H1 (cell line): ENCODE data around the gene ARSA. TPM values are rescaled to one million over a fixed set of nuclear protein-coding genes. Genes with fewer than 3 reads are reported as not detected.

ENCODE experiments used
- CTCF ChIA-PET: fragments of 300-600 bp; sonication (Branson Sonifier 250); formaldehyde crosslinking; loops from one replicate; lab custom pipeline; 2021; ENCODE audit not compliant: partially characterized antibody; lab: Charles Lee
- POLR2A ChIA-PET: fragments of 300-600 bp; sonication (Branson Sonifier 250); formaldehyde crosslinking; loops from one replicate; lab custom pipeline; 2021; ENCODE audit warnings: inconsistent platforms; ENCODE audit not compliant: partially characterized antibody; lab: Charles Lee
- DNase-seq, 2 experiments: peaks; one replicate each; pipeline versions ENCODE4 v3.0.0 to v3.0.0-alpha.2; 2010 to 2022; ENCODE audit warnings: low spot score in 2 of 2, low read depth in 1 of 2, mixed read lengths in 1 of 2
- FAIRE-seq: peaks from 2 replicates; lab custom pipeline; 2011; peaks lifted over from hg19 to GRCh38; lab: Jason Lieb, UNC
- H2AFZ ChIP-seq: 2 replicates; pipeline ENCODE4 v1.8.1; 2012; ENCODE audit warnings: low read length, inconsistent platforms
- H2AK5ac ChIP-seq: 2 replicates; pipeline ENCODE4 v1.6.1; 2013; ENCODE audit warnings: low read depth, low read length
- H2BK120ac ChIP-seq: replicated peaks from 2 replicates; pipeline ENCODE3; 2013; ENCODE audit warnings: low read depth, low read length, inconsistent platforms
- H2BK12ac ChIP-seq: 2 replicates; pipeline ENCODE4 v1.6.1; 2013; ENCODE audit warnings: low read depth, low read length
- H2BK15ac ChIP-seq: 2 replicates; pipeline ENCODE4 v1.6.1; 2013; ENCODE audit warnings: low read length
- H2BK20ac ChIP-seq: 2 replicates; pipeline ENCODE4 v1.6.1; 2013; ENCODE audit warnings: low read length
- H2BK5ac ChIP-seq: 2 replicates; pipeline ENCODE4 v1.6.1; 2013; ENCODE audit warnings: low read depth, low read length
- H3K14ac ChIP-seq: 2 replicates; pipeline ENCODE4 v1.6.1; 2013; ENCODE audit warnings: inconsistent platforms; ENCODE audit not compliant: insufficient read length
- H3K18ac ChIP-seq: 2 replicates; pipeline ENCODE4 v1.6.1; 2013; ENCODE audit warnings: low read length; ENCODE audit errors: extremely low read depth
- H3K23ac ChIP-seq: 2 replicates; pipeline ENCODE4 v1.6.1; 2013; ENCODE audit warnings: inconsistent platforms; ENCODE audit not compliant: insufficient read length
- H3K23me2 ChIP-seq: 2 replicates; pipeline ENCODE4 v1.6.1; 2013; ENCODE audit warnings: low read depth, low read length
- H3K27ac ChIP-seq: 2 replicates; pipeline ENCODE4 v1.6.1; 2011; ENCODE audit warnings: low read depth, low read length, inconsistent platforms
- H3K27me3 ChIP-seq, 4 experiments: replicated peaks in 1 of 4; 1 replicate in 1 of 4; 2 replicates in 3 of 4; pipeline versions ENCODE4 v1.6.1 to v1.8.1; 2011 to 2013; ENCODE audit warnings: low read length in 3 of 4, mild to moderate bottlenecking in 3 of 4, inconsistent platforms in 2 of 4, mixed read lengths in 2 of 4, moderate library complexity in 1 of 4; ENCODE audit not compliant: control insufficient read depth in 3 of 4, insufficient read depth in 3 of 4; ENCODE audit errors: extremely low read depth in 1 of 4
- H3K36me3 ChIP-seq, 4 experiments: 2 replicates each; pipeline versions ENCODE4 v1.6.1 to v1.8.1; 2011 to 2013; ENCODE audit warnings: mild to moderate bottlenecking in 4 of 4, low read length in 3 of 4, moderate library complexity in 2 of 4, control low read depth in 1 of 4, inconsistent platforms in 1 of 4; ENCODE audit not compliant: insufficient read depth in 4 of 4, control insufficient read depth in 2 of 4
- H3K4ac ChIP-seq: replicated peaks from 2 replicates; pipeline ENCODE3; 2013; ENCODE audit warnings: low read length, low read depth, mixed read lengths, inconsistent platforms; ENCODE audit not compliant: insufficient read length
- H3K4me1 ChIP-seq, 4 experiments: replicated peaks in 1 of 4; 1 replicate in 1 of 4; 2 replicates in 3 of 4; pipeline versions ENCODE4 v1.6.1 to v1.8.1; 2011 to 2013; ENCODE audit warnings: low read length in 3 of 4, inconsistent platforms in 2 of 4, mixed read lengths in 1 of 4; ENCODE audit not compliant: insufficient read depth in 4 of 4, control insufficient read depth in 3 of 4
- H3K4me2 ChIP-seq, 2 experiments: 2 replicates each; pipeline versions ENCODE4 v1.6.1 to v1.8.1; 2011 to 2013; ENCODE audit warnings: low read depth in 2 of 2, low read length in 2 of 2, control low read depth in 1 of 2, inconsistent platforms in 1 of 2, mild to moderate bottlenecking in 1 of 2; ENCODE audit not compliant: insufficient read depth in 1 of 2
- H3K4me3 ChIP-seq, 4 experiments: fragments of 200-600, 300-600 bp in 1 of 4; sonication (generic), shearing (Covaris generic), sonication (Bioruptor Twin) in 1 of 4; 2 replicates each; pipeline versions ENCODE4 v1.5.1 to v1.8.1; 2011 to 2016; ENCODE audit warnings: low read length in 4 of 4, low read depth in 3 of 4, control low read depth in 2 of 4, inconsistent platforms in 2 of 4, mild to moderate bottlenecking in 2 of 4, mixed read lengths in 1 of 4, moderate library complexity in 1 of 4; ENCODE audit not compliant: insufficient read depth in 2 of 4; ENCODE audit errors: extremely low read depth in 1 of 4
- H3K56ac ChIP-seq: replicated peaks from 2 replicates; pipeline ENCODE3; 2013; ENCODE audit warnings: low read depth, mild to moderate bottlenecking, mixed read lengths, low read length, inconsistent platforms; ENCODE audit not compliant: insufficient read length
- H3K79me1 ChIP-seq: 2 replicates; pipeline ENCODE4 v1.6.1; 2013; ENCODE audit warnings: low read depth, low read length, control low read depth
- H3K79me2 ChIP-seq, 2 experiments: 2 replicates each; pipeline versions ENCODE4 v1.6.1 to v1.8.1; 2012 to 2013; ENCODE audit warnings: low read length in 2 of 2, mild to moderate bottlenecking in 2 of 2, inconsistent platforms in 1 of 2; ENCODE audit not compliant: insufficient read depth in 2 of 2, control insufficient read depth in 1 of 2
- H3K9ac ChIP-seq, 4 experiments: replicated peaks in 1 of 4; 1 replicate in 1 of 4; 2 replicates in 3 of 4; pipeline versions ENCODE4 v1.6.1 to v1.8.1; 2011 to 2013; ENCODE audit warnings: low read depth in 3 of 4, low read length in 3 of 4, control low read depth in 2 of 4, mild to moderate bottlenecking in 2 of 4, moderate library complexity in 2 of 4, inconsistent platforms in 1 of 4; ENCODE audit errors: extremely low read depth in 1 of 4
- H3K9me3 ChIP-seq, 2 experiments: 2 replicates each; pipeline versions ENCODE4 v1.6.1 to v1.8.1; 2012 to 2013; ENCODE audit warnings: mild to moderate bottlenecking in 2 of 2, moderate library complexity in 2 of 2, control low read depth in 1 of 2, inconsistent platforms in 1 of 2, low read depth in 1 of 2, low read length in 1 of 2, mixed read lengths in 1 of 2; ENCODE audit not compliant: insufficient read depth in 2 of 2
- H4K20me1 ChIP-seq, 2 experiments: replicated peaks in 1 of 2; 2 replicates each; pipeline versions ENCODE3 to v1.8.1; 2011 to 2013; ENCODE audit warnings: inconsistent platforms in 2 of 2, low read length in 2 of 2, mild to moderate bottlenecking in 1 of 2; ENCODE audit not compliant: insufficient read depth in 2 of 2, control insufficient read depth in 1 of 2
- H4K5ac ChIP-seq: 2 replicates; pipeline ENCODE4 v1.6.1; 2013; ENCODE audit warnings: low read length, low read depth, mixed read lengths, inconsistent platforms; ENCODE audit not compliant: insufficient read length
- H4K8ac ChIP-seq: 2 replicates; pipeline ENCODE4 v1.8.0; 2013; ENCODE audit warnings: mild to moderate bottlenecking, moderate library complexity, low read length, inconsistent platforms; ENCODE audit not compliant: insufficient read depth; ENCODE audit errors: extremely low read depth
- H4K91ac ChIP-seq: replicated peaks from 2 replicates; pipeline ENCODE3; 2013; ENCODE audit warnings: low read length, mixed read lengths, inconsistent platforms; ENCODE audit not compliant: insufficient read length
- CREB1 ChIP-seq: IDR thresholded peaks from 2 replicates; pipeline ENCODE4 v1.6.1; 2012; ENCODE audit warnings: inconsistent platforms
- CTBP2 ChIP-seq: IDR thresholded peaks from 2 replicates; pipeline ENCODE4 v1.7.0; 2011; ENCODE audit warnings: borderline replicate concordance, mild to moderate bottlenecking, moderate library complexity, mixed read lengths, low read length; ENCODE audit not compliant: insufficient read depth, insufficient read length
- EZH2 ChIP-seq: fragments of 200-600 bp; sonication (generic); IDR thresholded peaks from 2 replicates; pipeline ENCODE4 v1.7.1; 2012; ENCODE audit warnings: low read depth, mild to moderate bottlenecking, moderate library complexity, low read length, inconsistent platforms; ENCODE audit not compliant: severe bottlenecking
- GABPA ChIP-seq: IDR thresholded peaks from 2 replicates; pipeline ENCODE4 v1.6.1; 2011; ENCODE audit warnings: mild to moderate bottlenecking, low read length, moderate library complexity, borderline replicate concordance; ENCODE audit not compliant: insufficient read depth
- GTF2F1 ChIP-seq: IDR thresholded peaks from 2 replicates; pipeline ENCODE4 v1.6.1; 2012; ENCODE audit warnings: low read depth, low read length, improper control_type of control experiment, borderline replicate concordance
- JUND ChIP-seq: IDR thresholded peaks from 2 replicates; pipeline ENCODE4 v1.6.1; 2011; ENCODE audit warnings: mild to moderate bottlenecking, improper control_type of control experiment, low read length
- POU5F1 ChIP-seq: IDR thresholded peaks from 2 replicates; pipeline ENCODE4 v1.6.1; 2011; ENCODE audit warnings: low read depth, mild to moderate bottlenecking, low read length, moderate library complexity
- RXRA ChIP-seq: IDR thresholded peaks from 2 replicates; pipeline ENCODE4 v1.6.1; 2011; ENCODE audit warnings: low read depth, mild to moderate bottlenecking, low read length, moderate library complexity; ENCODE audit not compliant: insufficient read depth
- SIN3A ChIP-seq, 2 experiments: IDR thresholded peaks in 1 of 2; conservative IDR thresholded peaks in 1 of 2; 2 replicates each; pipeline ENCODE4 v1.6.1; 2011 to 2012; ENCODE audit warnings: low read length in 2 of 2, improper control_type of control experiment in 1 of 2, low read depth in 1 of 2, mild to moderate bottlenecking in 1 of 2
- TCF12 ChIP-seq: IDR thresholded peaks from 2 replicates; pipeline ENCODE4 v1.6.1; 2011; ENCODE audit warnings: low read depth, mild to moderate bottlenecking, low read length
- YY1 ChIP-seq: IDR thresholded peaks from 2 replicates; pipeline ENCODE4 v1.6.1; 2011; ENCODE audit warnings: low read depth, mild to moderate bottlenecking, low read length
- ZNF274 ChIP-seq: IDR thresholded peaks from 2 replicates; pipeline ENCODE4 v1.7.0; 2012; ENCODE audit warnings: low read length, borderline replicate concordance; ENCODE audit errors: extremely low read depth
- WGBS, 2 experiments: shearing (Covaris generic) in 1 of 2; methylation state at CpG; one replicate each; pipeline versions ENCODE4 v1.1.6 to v1.1.7; 2013 to 2015; ENCODE audit warnings: low lambda C conversion rate in 2 of 2, mixed read lengths in 2 of 2, inconsistent platforms in 1 of 2, low coverage in 1 of 2, missing lambda C conversion rate in 1 of 2; ENCODE audit not compliant: insufficient replicate concordance in 2 of 2, insufficient coverage in 1 of 2, insufficient read length in 1 of 2; ENCODE audit errors: extremely low coverage in 1 of 2, missing lambda C conversion rate in 1 of 2; 5-methylcytosine and 5-hydroxymethylcytosine counted together
- polyA plus RNA-seq, 7 experiments: library from polyadenylated mRNA; depleted of rRNA in 3 of 7; stranded (reverse) in 5 of 7; unstranded in 2 of 7; fragments of >200 nt in 5 of 7; fragments of 200-250 nt in 2 of 7; gene quantifications; 1 replicate in 5 of 7; 2 replicates in 1 of 7; 4 replicates in 1 of 7; pipeline versions ENCODE4 v1.2.1 to v1.2.3, GENCODE V29; 2011 to 2013; ENCODE audit warnings: missing spikeins in 2 of 7, mixed read lengths in 2 of 7
- total RNA-seq: library from RNA; stranded (reverse); fragmentation: NEBNext Ultra II Directional; extraction: Animal tissue kit (Norgen Biotek cat#: 25700); gene quantifications from 2 replicates; pipeline ENCODE4 v1.2.1, GENCODE V29; 2021
- TF ChIP-seq, protein P1 (sequence below): IDR thresholded peaks from 2 replicates; pipeline ENCODE4 v1.6.1; 2012; ENCODE audit warnings: inconsistent platforms

Gene ARSA
- total and polyA plus RNA-seq, 2 of the 8 experiments (the other 6 are each of a cell fraction or from before 2014, with no cell fraction given): 9.8 to 10.1 TPM

DNA sequence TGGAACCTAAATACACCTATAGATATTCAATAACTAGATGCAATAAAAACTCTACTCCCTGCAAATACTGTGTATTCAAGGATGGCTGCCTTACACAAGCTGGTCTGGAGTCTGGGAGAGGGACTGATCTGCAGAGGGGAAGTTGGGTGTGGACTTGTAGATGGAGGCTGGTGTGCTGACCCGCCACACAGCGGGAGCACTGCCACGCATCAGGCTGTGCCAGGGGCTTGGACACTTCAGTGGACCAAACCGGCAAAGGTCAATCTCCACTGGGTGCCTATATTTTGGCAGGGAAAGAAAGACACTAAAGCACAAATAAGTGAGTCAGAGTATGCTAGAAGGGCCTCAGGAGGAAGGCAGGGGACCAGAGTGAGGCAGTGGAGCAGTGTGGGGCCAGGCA is 42.6 kb upstream of the ARSA start:
- Histone ChIP-seq H2BK12ac (0 out of 2 replicates have a peak overlapping the region, but pooled peaks have one; percentile 27), H3K27ac (no peak overlapping the region), H2BK15ac (0 out of 2 replicates have a peak overlapping the region, but pooled peaks have one; percentile 72), H3K4me3 (no peak overlapping the region), H3K4ac (no peak overlapping the region), H3K4me2 (no peak overlapping the region), H4K91ac (no peak overlapping the region), H3K36me3 (no peaks in the 10 kb centered on the region), H2AK5ac (no peak overlapping the region), H3K27me3 (peaks cover under 1 to 14% (median 10%) of the 10 kb centered on the region in 4 experiments; a peak in 6 of 7 replicates), H4K8ac (no peak overlapping the region), H3K79me1 (peaks cover 3% of the 10 kb centered on the region; the same call in 1 of the 2 replicates), H3K23me2 (peaks cover 11% of the 10 kb centered on the region), H4K20me1 (peaks cover 4% of the 10 kb centered on the region in 2 experiments), H3K79me2 (peaks cover 0 to 2% of the 10 kb centered on the region in 2 experiments; a peak in 1 of 4 replicates), H3K18ac (no peak overlapping the region; the same call in 1 of the 2 replicates), H4K5ac (no peak overlapping the region), H3K23ac (no peak overlapping the region), H3K9ac (no peak overlapping the region), H2BK5ac (no peak overlapping the region), H2BK20ac (no peak overlapping the region), H3K56ac (no peak overlapping the region), H2AFZ (no peak overlapping the region), H2BK120ac (no peak overlapping the region), H3K9me3 (no peaks in the 10 kb centered on the region), H3K4me1 (peaks cover 0 to 14% (median 8%) of the 10 kb centered on the region in 4 experiments; a peak in 6 of 7 replicates), H3K14ac (no peak overlapping the region)
- 75% methylated on average over 4 of the region's 4 CpGs; no CpG with 5 or more reads in 1 of the 2 experiments for WGBS, 2 experiments
- ChIA-PET CTCF (interaction anchor here (1.1 to 1.5 kb wide), 7 partner anchors 16 to 37 kb away, joined by 3 to 9 read pairs (median 4); no protein-coding TSS in a partner anchor), POLR2A (interaction anchor here (1.5 kb wide), 1 partner anchor 29 kb away, joined by 4 read pairs; no protein-coding TSS in a partner anchor)
- FAIRE-seq (no peak), DNase-seq (no peak)
- TF ChIP-seq SIN3A (conservative IDR thresholded peaks at IDR 0.05 in 1 of 2, IDR thresholded peaks at IDR 0.05 in 1 of 2; ENCODE audit: low read depth in 1 of 2, low read length in 2 of 2) (no peak), GTF2F1 (no peak), RXRA (no peak), GABPA (no peak), CTBP2 (no peak), EZH2 (no peak), JUND (no peak), TCF12 (no peak), CREB1 (no peak), ZNF274 (no peak), POU5F1 (no peak), YY1 (no peak)
- TF ChIP-seq, protein P1, sequence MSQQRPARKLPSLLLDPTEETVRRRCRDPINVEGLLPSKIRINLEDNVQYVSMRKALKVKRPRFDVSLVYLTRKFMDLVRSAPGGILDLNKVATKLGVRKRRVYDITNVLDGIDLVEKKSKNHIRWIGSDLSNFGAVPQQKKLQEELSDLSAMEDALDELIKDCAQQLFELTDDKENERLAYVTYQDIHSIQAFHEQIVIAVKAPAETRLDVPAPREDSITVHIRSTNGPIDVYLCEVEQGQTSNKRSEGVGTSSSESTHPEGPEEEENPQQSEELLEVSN: no peak
